Right lung (tissue), 10 donors: ENCODE measurements around the gene C19orf73. TPM values are rescaled to one million over a fixed set of nuclear protein-coding genes. Genes with fewer than 3 reads are reported as not detected.

Experiments used
- DNase-seq, 2 donors: peaks; one replicate each; pipeline ENCODE4 v3.0.0-alpha.2; 2013
- long read RNA-seq, 8 donors: transcript quantifications; one replicate each; lab custom pipeline, GENCODE V29; 2026
- polyA plus RNA-seq, 5 donors: library from polyadenylated mRNA; unstranded; fragments of 120-200 nt; gene quantifications; one replicate each; pipeline versions ENCODE4 v1.2.1 to v1.2.3, GENCODE V29; 2013; ENCODE audit warnings: inconsistent platforms in 1 of 5, low replicate concordance in 1 of 5; ENCODE audit not compliant: insufficient read length in 5 of 5, insufficient read depth in 1 of 5

C19orf73 gene
- polyA plus RNA-seq: under 1 TPM in 3 of 5 donors, not detected in 2; 0.24 to 0.39 (median 0.28) TPM
- long read RNA-seq, donor 1, partial matches to known transcripts: 0 of 2 reads
- long read RNA-seq, donor 1, other reads (novel, unspliced or antisense): 0 of 2 reads
- long read RNA-seq, donor 2, partial matches to known transcripts: 0 of 2 reads
- long read RNA-seq, donor 2, other reads (novel, unspliced or antisense): 0 of 2 reads
- long read RNA-seq, donor 3, transcript C19orf73-201 (1 exons, 744 nt): major isoform, 6 of 6 reads
- long read RNA-seq, donor 3, partial matches to known transcripts: 0 of 6 reads
- long read RNA-seq, donor 3, other reads (novel, unspliced or antisense): 0 of 6 reads
- long read RNA-seq, donor 4, partial matches to known transcripts: 0 of 2 reads
- long read RNA-seq, donor 4, other reads (novel, unspliced or antisense): 0 of 2 reads
- long read RNA-seq, donor 5, transcript C19orf73-201 (1 exons, 744 nt): major isoform, 7 of 7 reads
- long read RNA-seq, donor 5, partial matches to known transcripts: 0 of 7 reads
- long read RNA-seq, donor 5, other reads (novel, unspliced or antisense): 0 of 7 reads
- long read RNA-seq, donor 6, partial matches to known transcripts: 0 of 4 reads
- long read RNA-seq, donor 6, other reads (novel, unspliced or antisense): 0 of 4 reads
- long read RNA-seq, donor 7, transcript C19orf73-201 (1 exons, 744 nt): major isoform, 7 of 7 reads
- long read RNA-seq, donor 7, partial matches to known transcripts: 0 of 7 reads
- long read RNA-seq, donor 7, other reads (novel, unspliced or antisense): 0 of 7 reads
- long read RNA-seq, donor 8, partial matches to known transcripts: 0 of 2 reads
- long read RNA-seq, donor 8, other reads (novel, unspliced or antisense): 0 of 2 reads

GRCh38 chr19:49118565-49119410 lies at the start of gene C19orf73:
Gene C19orf73 (minus strand): TSS chr19:49119143. CDS start chr19:49119022, 121 bp downstream.
- peak; percentile 92 to 93 for DNase-seq

GRCh38 chr19:49168421-49168820 lies 49.5 kb upstream of the C19orf73 start:
- no peak for DNase-seq

GRCh38 chr19:49167857-49168409 lies 49.0 kb upstream of the C19orf73 start:
- no peak for DNase-seq

GRCh38 chr19:49165865-49166301 lies 46.9 kb upstream of the C19orf73 start:
- DNase-seq: no peak

- no peak for DNase-seq
Observed at GRCh38 chr19:49165111-49165750, 46.3 kb upstream of the C19orf73 start.

GRCh38 chr19:49161987-49162386 lies 43.0 kb upstream of the C19orf73 start:
- no peak for DNase-seq

- DNase-seq: no peak
Observed at GRCh38 chr19:49160450-49161189, 41.7 kb upstream of the C19orf73 start.

DNA sequence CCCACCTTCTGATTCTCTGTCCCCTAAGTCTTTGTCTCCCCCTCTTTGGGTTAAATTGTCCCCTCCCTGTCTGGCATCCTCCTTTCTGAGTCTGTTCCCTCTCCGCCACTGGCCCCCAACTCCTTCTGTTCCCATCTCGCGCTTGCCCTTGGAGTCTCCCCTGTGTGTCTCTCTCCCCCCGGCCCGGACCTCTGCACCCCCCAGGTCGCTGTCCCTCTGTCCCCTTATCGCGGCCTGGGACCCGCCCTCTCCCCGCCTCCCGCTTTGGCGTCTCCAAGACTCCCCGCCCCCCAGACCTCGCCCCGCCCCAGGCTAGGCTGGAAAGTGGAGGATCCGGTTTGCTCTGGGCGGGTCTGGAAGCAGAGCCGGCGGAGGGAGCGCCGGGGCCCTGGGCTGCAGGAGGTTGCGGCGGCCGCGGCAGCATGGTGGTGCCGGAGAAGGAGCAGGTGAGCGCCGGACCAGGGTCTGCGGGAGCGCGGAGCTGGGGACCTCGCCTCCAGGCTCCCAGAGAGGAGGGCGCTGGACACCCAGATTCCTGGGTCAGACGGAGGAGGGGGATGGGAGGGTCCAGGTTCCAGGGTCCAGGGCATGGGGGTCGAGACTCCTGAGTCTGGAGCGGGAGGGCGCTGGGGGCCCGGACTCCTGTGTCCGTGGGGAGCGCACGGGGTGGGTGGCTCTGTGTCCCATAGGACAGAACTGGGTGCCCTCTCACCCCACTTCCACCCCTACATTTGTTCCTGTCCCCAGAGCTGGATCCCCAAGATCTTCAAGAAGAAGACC lies 38.7 kb upstream of the C19orf73 start, which contains the start of gene TRPM4:
Gene TRPM4, plus strand, starts transcription at position 348 of the 780 bp plus-strand sequence. Its CDS starts 75 bp downstream, at position 423.
- DNase-seq: peak; percentile 85 to 86

DNA sequence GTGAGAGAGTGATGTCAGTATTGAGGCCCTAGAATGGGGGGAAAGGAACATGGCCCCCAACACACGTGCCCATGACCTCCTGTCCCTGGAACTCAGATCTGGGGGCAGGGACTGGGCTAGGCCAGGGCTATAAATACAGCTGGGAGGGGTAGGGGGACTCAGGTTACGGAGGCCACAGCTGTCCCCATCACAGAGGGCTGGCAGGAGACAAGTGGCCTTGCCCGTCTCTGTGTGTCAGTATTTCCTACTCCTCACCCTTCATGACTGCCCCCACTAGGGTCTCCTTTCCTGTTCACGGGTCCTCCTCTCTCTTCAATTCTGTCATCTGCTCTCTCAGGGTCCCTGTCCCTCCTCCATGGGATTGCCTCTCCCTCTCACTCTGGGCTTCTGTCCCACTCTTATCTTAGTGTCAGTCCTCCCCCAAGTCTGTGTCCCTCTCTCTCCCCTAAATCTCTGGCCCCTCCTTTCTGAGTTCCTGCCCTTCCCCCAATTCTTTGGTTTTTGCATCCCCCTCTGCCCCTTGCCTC lies 36.9 kb upstream of the C19orf73 start:
- DNase-seq: no peak

GRCh38 chr19:49155005-49155819 lies 36.3 kb upstream of the C19orf73 start, which contains the start of gene HRC:
Gene HRC (minus strand): TSS chr19:49155396. CDS start chr19:49155237, 159 bp downstream.
- DNase-seq: no peak

DNA sequence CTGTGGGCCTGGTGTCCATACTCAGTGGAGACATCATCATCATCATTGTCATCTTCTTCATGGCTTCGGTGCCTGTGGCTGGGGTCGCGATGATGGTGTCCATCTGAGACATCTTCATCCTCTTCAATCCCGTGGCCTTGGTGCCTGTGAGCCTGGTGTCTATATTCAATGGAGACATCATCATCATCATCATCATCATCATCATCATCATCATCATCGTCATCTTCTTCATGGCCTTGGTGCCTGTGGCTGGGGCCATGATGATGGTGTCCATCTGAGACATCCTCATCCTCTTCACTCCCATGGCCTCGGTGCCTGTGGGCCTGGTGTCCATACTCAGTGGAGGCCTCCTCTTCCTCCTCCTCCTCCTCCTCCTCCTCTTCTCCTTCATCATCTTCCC lies 35.3 kb upstream of the C19orf73 start:
- no peak for DNase-seq

DNA sequence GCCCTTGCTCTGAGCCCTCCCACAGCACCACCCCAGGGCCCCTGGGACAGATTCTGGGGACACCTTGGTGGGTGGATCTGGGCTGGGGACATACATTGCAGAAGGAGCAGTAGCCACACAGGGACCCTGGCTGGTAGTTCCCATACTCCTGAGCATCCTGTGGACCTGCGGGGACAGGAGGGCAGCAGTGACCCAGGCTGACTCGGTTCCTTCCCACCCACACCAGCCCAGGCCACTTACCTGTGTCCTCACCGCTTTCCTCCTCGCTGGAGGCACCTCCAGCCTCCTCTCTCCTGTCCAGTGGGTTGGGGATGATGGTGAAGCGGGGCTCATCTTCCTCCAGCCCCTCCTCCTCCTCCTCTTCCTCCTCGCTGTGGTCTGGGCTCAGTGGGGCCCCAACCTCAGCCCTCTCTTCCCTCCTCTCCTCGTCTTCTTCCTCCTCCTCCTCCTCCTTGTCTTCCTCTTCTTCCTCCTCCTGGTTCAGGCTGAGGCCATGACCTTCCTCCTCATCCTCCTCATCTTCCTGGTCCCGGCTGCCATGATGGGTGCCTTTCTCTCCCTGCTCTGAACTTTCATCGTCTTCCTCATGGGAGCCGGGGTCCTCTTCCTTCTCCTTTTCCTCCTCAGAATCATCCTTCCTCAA lies 34.3 kb upstream of the C19orf73 start:
- no peak for DNase-seq

DNA sequence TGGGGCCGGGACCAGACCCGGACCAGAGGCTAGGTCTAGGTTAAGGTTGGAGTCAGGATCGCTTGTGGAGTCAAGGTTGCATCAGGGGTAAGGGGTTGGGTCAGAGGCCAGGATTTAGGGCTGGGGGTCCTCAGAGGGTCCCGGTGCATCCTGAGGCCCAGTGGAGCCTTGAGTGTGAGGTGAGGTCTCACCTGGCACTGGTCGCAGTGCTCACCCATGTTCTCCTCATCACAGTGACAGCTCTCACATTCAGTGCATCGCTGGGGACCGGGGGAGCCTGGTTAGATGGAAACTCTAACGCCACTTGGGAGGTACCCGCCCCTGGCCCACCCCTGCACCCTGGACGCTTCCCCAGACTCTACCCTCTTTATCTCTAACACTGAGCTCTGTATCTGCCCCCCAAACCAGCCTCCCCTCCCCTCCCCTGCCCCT lies 33.2 kb upstream of the C19orf73 start:
- no peak for DNase-seq

GRCh38 chr19:49151267-49152118 lies 32.5 kb upstream of the C19orf73 start:
- no peak for DNase-seq

GRCh38 chr19:49150944-49151243 lies 32.0 kb upstream of the C19orf73 start:
- no peak for DNase-seq
